Suprapubic skin (tissue), 4 donors: Measurements from ENCODE around the gene GRIK4.

ENCODE experiments used
- EP300 ChIP-seq: sonication (generic); formaldehyde crosslinking; IDR thresholded peaks from one replicate; pipeline ENCODE4 v1.6.1; 2017; ENCODE audit warnings: antibody characterized with exemption
- POLR2A ChIP-seq, 2 donors: fragments of 450-650 bp; IDR thresholded peaks; one replicate each; pipeline ENCODE4 v1.6.1; 2017; ENCODE audit warnings: antibody characterized with exemption in 2 of 2, mild to moderate bottlenecking in 2 of 2, moderate library complexity in 2 of 2
- POLR2AphosphoS5 ChIP-seq, 3 donors: sonication (generic); formaldehyde crosslinking; IDR thresholded peaks; one replicate each; pipeline ENCODE4 v1.6.1; 2017; ENCODE audit warnings: antibody characterized with exemption in 3 of 3
- TF ChIP-seq, protein P1 (sequence below), 2 donors: fragments of 200-600 bp in 1 of 2; fragments of 450-650 bp in 1 of 2; sonication (generic) in 1 of 2; IDR thresholded peaks; one replicate each; pipeline ENCODE4 v1.5.1; 2016 to 2019; ENCODE audit warnings: antibody characterized with exemption in 2 of 2, mild to moderate bottlenecking in 1 of 2, moderate library complexity in 1 of 2

DNA sequence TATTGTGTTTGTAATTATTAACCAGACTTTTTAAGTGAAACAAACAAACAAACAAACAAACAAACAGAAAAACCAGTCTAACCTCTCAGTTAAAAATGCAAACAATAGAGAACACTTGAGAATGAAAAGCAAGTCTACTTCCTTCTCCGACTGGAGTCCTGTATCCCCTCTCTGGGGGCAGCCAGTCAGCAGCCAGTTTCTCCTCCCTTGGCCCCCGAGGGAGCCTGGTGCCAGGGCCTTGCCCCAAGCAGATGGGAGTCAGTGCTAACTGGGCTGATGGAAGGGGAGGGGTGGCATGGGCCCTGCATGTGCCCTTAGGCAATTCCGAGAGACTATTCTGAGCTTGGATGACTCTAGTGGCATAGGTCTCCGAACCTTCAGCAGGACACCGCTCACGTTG lies 137.2 kb downstream of the GRIK4 start:
- TF ChIP-seq, protein P1, sequence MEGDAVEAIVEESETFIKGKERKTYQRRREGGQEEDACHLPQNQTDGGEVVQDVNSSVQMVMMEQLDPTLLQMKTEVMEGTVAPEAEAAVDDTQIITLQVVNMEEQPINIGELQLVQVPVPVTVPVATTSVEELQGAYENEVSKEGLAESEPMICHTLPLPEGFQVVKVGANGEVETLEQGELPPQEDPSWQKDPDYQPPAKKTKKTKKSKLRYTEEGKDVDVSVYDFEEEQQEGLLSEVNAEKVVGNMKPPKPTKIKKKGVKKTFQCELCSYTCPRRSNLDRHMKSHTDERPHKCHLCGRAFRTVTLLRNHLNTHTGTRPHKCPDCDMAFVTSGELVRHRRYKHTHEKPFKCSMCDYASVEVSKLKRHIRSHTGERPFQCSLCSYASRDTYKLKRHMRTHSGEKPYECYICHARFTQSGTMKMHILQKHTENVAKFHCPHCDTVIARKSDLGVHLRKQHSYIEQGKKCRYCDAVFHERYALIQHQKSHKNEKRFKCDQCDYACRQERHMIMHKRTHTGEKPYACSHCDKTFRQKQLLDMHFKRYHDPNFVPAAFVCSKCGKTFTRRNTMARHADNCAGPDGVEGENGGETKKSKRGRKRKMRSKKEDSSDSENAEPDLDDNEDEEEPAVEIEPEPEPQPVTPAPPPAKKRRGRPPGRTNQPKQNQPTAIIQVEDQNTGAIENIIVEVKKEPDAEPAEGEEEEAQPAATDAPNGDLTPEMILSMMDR (IDR thresholded peaks at IDR 0.05), result no peak
- TF ChIP-seq EP300 (no peak), POLR2AphosphoS5 (IDR thresholded peaks at IDR 0.05) (no peak), POLR2A (IDR thresholded peaks at IDR 0.05) (no peak)
